GM10266 (cell line): ENCODE measurements around the gene ADGRG6.

Experiments used
- DNase-seq: peaks from one replicate; pipeline ENCODE4 v3.0.0; 2012; ENCODE audit errors: extremely low spot score
- TF ChIP-seq, protein P1 (sequence below): IDR thresholded peaks from 2 replicates; pipeline ENCODE4 v1.5.1; 2012; ENCODE audit warnings: mild to moderate bottlenecking, low read depth; ENCODE audit not compliant: control insufficient read depth, insufficient read depth; ENCODE audit errors: missing control alignments

Gene ADGRG6

GRCh38 chr6:142322066-142322465, 20.3 kb downstream of the ADGRG6 start:
- DNase-seq, result no peak
- TF ChIP-seq, protein P1, sequence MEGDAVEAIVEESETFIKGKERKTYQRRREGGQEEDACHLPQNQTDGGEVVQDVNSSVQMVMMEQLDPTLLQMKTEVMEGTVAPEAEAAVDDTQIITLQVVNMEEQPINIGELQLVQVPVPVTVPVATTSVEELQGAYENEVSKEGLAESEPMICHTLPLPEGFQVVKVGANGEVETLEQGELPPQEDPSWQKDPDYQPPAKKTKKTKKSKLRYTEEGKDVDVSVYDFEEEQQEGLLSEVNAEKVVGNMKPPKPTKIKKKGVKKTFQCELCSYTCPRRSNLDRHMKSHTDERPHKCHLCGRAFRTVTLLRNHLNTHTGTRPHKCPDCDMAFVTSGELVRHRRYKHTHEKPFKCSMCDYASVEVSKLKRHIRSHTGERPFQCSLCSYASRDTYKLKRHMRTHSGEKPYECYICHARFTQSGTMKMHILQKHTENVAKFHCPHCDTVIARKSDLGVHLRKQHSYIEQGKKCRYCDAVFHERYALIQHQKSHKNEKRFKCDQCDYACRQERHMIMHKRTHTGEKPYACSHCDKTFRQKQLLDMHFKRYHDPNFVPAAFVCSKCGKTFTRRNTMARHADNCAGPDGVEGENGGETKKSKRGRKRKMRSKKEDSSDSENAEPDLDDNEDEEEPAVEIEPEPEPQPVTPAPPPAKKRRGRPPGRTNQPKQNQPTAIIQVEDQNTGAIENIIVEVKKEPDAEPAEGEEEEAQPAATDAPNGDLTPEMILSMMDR, result no peak

DNA sequence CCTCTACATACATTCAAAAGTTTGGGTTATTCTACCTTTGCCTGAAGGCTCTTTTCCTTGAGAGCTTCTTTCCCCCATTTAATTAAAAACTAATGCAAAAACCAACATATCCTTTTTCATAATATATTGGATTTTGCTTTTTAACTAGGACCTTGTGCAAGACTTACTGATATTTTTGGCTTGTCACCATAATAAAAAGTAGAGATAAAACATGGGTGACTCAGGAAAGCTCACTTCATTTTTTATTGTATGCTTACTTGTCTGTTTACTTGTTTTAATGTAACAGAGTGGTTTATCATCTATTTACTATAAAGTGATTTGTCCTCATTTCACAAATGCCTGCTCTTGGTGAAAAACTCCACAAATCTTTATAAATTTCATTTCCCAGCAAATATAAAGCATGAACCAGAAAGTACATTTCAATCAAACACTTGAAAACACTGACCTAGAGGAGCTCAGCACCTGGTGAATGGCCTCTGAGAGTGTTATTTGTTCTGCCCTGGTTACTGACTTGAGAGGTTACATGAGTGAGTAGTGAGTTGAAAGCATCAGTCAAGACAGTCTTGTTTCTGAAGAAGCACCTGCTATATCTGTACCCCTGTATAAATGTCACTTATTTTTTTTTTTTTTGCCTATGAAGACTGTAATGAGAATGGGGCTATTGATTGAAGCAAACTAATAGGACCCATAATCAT, 20.8 kb downstream of the ADGRG6 start:
- DNase-seq, result no peak
- TF ChIP-seq, protein P1, result no peak

DNA sequence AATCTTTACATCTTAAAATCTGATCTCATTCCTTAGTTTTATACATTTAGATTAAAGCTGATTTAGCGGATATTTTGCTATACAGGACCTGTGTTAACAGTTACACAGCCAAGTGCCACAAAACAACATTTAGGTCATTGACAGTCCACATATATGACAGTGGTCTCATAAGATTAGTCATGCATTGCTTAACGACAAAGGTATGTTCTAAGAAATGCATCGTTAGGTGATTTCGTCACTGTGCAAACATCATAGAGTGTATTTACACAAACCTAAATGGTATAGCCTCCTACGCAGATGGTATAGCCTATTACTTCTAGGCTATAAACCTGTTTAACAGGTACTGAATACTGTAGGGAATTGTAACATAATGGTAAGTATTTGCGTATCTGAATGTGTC, 21.6 kb downstream of the ADGRG6 start:
- TF ChIP-seq, protein P1, result no peak
- no peak for DNase-seq

DNA sequence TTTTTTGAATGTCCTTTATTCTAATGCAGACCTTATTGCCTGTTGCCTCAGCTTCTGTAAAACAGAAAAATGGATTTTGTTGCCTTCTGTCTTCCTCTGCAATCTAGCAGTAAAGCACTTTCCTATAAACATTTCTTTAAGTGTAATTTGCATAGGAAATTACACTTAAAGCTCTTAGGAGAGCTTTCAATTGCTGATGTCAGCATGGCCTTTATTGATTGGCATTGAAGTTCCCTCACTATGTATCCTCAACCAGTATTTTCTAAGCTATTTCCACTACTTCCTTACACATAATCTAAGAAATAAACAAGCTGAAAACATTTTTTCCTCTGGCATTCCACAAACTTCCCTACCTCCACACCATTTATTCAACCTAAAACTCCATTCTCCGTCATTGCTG, 22.3 kb downstream of the ADGRG6 start:
- TF ChIP-seq, protein P1, result no peak
- DNase-seq, result no peak

- no peak for DNase-seq
- TF ChIP-seq, protein P1, result no peak
Measured at GRCh38 chr6:142325111-142325510, 23.3 kb downstream of the ADGRG6 start.

DNA sequence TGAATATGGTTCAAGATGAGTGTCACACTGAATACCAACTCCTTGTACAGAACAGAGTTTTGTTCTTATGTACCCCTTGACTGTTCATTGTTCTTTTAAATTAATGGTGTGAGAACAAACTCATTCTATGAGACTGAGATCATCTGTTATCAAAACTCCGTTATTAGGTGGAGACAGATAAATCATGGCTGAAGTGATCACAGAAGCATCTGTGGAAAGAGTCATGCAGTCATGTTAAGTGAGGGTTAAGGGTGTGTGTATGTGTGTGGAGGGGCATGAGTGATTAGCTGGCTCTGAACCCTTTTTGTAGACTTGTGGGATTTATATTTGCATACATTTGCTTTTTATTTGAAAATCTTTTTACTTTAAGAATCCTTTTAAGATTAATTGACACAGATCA, 24.7 kb downstream of the ADGRG6 start:
- TF ChIP-seq, protein P1, result no peak
- no peak for DNase-seq

GRCh38 chr6:142328070-142328469, 26.3 kb downstream of the ADGRG6 start:
- TF ChIP-seq, protein P1, result no peak
- no peak for DNase-seq
